HFFc6 (cell line): Measurements from ENCODE around the gene CHD2. TPM values are rescaled to one million over a fixed set of nuclear protein-coding genes. Genes with fewer than 3 reads are reported as not detected.

ENCODE experiments used
- DNase-seq: peaks from one replicate; pipeline ENCODE4 v3.0.0-alpha.2; 2018
- H3K27ac Mint-ChIP-seq: 2 replicates; pipeline ENCODE4 v1.8.0; 2020; ENCODE audit warnings: mild to moderate bottlenecking, mixed read lengths
- H3K27me3 Mint-ChIP-seq: 2 replicates; pipeline ENCODE4 v1.8.0; 2021; ENCODE audit warnings: mild to moderate bottlenecking, moderate library complexity, mixed read lengths; ENCODE audit not compliant: insufficient read depth
- H3K36me3 Mint-ChIP-seq: 2 replicates; pipeline ENCODE4 v1.8.0; 2021; ENCODE audit warnings: low read depth, mixed read lengths
- H3K4me1 Mint-ChIP-seq: 2 replicates; pipeline ENCODE4 v1.8.0; 2020; ENCODE audit warnings: low read depth, mixed read lengths
- H3K4me3 Mint-ChIP-seq: 2 replicates; pipeline ENCODE4 v1.8.0; 2020; ENCODE audit warnings: mild to moderate bottlenecking, moderate library complexity, mixed read lengths
- H3K9me3 Mint-ChIP-seq: 2 replicates; pipeline ENCODE4 v1.8.0; 2020; ENCODE audit warnings: mild to moderate bottlenecking, mixed read lengths
- total RNA-seq, 6 experiments: library from RNA; stranded (reverse); fragmentation: NEBNext Ultra II Directional; extraction: Animal tissue kit (Norgen Biotek cat#: 25700); gene quantifications; 2 replicates in 1 of 6; 3 replicates in 5 of 6; pipeline ENCODE4 v1.2.3, GENCODE V29; 2021
- TF ChIP-seq, protein P1 (sequence below): fragments of 200-600 bp; sonication (generic); IDR thresholded peaks from 2 replicates; pipeline ENCODE4 v1.5.0; 2021; ENCODE audit warnings: antibody characterized with exemption, mild to moderate bottlenecking

CHD2 gene
- total RNA-seq, 6 experiments from 2014 or later = 47.5 to 65.3 (median 57.2) TPM

DNA sequence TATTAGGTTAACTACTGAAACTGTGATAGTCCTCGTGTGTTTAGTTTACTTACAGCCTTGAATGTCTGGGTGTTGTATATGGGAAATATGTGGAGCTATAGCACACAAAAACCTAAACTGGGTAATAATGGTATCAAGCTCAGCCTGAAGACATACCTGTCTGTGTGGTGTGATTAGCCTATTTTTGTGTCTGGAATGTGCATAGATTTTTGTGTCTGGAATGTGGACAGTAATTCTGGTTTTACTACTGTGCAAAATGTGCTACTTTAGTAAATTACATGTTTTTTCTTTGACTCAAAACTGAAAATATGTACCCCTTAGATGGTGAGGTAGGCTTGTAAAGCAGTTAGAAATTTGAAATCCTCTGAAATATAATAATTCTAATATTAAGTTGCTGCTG lies 43.5 kb downstream of the CHD2 start:
- Mint-ChIP-seq H3K4me1 (peaks cover 41% of the 10 kb centered on the region), H3K27me3 (peaks cover 2% of the 10 kb centered on the region), H3K36me3 (peaks cover 77% of the 10 kb centered on the region), H3K9me3 (peaks cover 23% of the 10 kb centered on the region), H3K27ac (no peak overlapping the region), H3K4me3 (no peak overlapping the region)
- TF ChIP-seq, protein P1, sequence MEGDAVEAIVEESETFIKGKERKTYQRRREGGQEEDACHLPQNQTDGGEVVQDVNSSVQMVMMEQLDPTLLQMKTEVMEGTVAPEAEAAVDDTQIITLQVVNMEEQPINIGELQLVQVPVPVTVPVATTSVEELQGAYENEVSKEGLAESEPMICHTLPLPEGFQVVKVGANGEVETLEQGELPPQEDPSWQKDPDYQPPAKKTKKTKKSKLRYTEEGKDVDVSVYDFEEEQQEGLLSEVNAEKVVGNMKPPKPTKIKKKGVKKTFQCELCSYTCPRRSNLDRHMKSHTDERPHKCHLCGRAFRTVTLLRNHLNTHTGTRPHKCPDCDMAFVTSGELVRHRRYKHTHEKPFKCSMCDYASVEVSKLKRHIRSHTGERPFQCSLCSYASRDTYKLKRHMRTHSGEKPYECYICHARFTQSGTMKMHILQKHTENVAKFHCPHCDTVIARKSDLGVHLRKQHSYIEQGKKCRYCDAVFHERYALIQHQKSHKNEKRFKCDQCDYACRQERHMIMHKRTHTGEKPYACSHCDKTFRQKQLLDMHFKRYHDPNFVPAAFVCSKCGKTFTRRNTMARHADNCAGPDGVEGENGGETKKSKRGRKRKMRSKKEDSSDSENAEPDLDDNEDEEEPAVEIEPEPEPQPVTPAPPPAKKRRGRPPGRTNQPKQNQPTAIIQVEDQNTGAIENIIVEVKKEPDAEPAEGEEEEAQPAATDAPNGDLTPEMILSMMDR = no peak
- no peak for DNase-seq

DNA sequence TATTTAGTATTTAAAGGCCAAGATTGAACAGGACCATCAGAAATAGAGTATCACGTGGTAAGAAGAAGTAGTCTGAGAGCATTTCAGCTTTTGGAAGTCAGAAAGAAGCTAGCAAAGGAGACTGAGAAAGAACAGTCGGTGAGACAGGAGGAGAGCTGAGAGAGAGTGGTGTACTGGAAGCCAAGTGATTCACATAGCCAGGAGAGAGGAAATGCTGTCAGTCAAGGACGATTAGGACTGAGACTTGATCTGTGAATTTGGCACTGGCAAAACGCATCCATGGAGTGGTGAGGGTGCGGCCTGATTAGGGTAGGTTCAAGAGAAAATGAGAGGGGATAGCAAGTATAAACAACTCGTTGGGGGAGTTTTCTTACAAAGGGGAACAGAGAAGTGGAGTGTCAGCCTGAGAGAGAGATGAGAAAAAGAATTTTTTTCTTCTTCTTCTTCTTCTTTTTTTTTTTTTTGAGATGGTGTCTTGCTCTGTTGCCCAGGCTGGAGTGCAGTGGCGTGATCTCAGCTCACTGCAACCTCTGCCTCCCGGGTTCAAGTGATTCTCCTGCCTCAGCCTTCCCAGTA lies 44.9 kb downstream of the CHD2 start:
- peak overlapping the region; percentile 27; the same call in 1 of the 2 replicates for H3K27ac Mint-ChIP-seq

DNA sequence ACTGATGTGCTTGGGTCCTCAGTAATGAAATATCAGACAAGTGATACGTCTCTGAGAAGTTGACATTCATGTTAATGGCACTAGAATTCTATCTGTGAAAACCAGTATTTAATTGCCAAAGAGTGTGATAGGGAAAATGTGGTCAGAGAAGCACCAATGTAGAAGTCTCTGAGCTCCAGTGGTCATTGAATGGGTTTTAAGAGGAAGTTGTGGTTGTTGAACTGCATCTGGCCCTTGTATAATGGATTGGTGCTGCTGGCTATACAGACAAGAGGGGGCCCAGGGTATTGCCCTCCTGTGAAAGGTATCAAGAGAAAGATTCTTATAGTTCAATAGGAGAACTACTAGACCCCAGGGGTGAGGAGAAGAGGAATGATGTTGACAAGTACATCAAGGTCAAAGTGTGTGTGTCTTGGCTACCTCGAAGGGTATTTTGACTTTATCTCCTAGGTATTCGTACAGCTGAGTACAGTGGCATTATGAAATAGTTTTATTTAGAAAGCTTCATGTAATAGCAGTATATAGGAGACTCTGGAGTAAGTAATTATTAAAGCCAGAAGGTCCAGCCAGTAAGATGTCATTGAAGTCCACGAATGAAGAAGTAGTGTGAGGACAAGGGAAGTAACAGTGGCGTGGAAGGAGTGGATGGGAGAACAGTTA lies 47.1 kb downstream of the CHD2 start:
- peaks cover 38% of the 10 kb centered on the region for H3K9me3 Mint-ChIP-seq
- no peak overlapping the region for H3K27ac Mint-ChIP-seq
- peaks cover 89% of the 10 kb centered on the region for H3K36me3 Mint-ChIP-seq
- no peak overlapping the region for H3K4me3 Mint-ChIP-seq
- TF ChIP-seq, protein P1 = no peak
- DNase-seq = no peak
- peaks cover 28% of the 10 kb centered on the region for H3K4me1 Mint-ChIP-seq
- H3K27me3 Mint-ChIP-seq = peaks cover 2% of the 10 kb centered on the region

More for the DNA sequence above, 44.9 kb downstream of the CHD2 start:
- peaks cover 34% of the 10 kb centered on the region for H3K4me1 Mint-ChIP-seq
- peaks cover 37% of the 10 kb centered on the region for H3K9me3 Mint-ChIP-seq
- no peak for DNase-seq
- TF ChIP-seq, protein P1 = no peak
- peaks cover 81% of the 10 kb centered on the region for H3K36me3 Mint-ChIP-seq
- H3K27me3 Mint-ChIP-seq = peaks cover 2% of the 10 kb centered on the region
- H3K4me3 Mint-ChIP-seq = peak overlapping the region; percentile 5

DNA sequence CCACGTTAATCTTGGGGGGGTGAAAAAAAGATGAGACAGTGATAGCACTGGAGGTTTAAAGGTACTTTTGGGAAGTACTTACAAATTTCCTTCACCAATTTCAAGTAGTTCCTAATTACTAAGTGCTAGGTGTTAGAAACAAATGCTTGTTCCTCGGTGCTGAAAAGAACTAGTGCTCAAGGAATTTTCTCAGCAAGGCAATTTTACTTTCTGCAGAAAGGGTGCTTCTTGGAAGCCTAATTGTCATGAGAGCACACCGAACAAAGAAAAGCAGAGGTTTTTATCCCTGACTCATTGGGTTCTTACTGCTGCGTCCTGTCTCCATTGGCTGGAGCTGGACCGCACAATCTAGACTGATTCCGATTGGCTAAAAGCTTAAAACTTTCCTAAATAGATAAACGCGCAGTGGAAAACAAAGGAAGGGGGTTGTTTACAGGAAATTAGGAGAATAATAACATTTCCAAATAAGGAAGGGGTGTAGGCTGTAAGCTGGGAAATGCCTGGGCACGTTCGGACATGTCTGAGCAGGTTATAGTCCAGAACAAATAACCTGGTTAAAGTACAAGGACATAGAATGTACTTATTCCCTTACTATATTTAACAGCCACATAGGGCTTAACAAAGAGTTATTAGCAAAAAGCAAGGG lies 49.6 kb downstream of the CHD2 start:
- Mint-ChIP-seq H3K27ac (peak overlapping the region; percentile 42; the same call in 1 of the 2 replicates), H3K4me3 (no peak overlapping the region), H3K27me3 (peaks cover 2% of the 10 kb centered on the region), H3K36me3 (peaks cover 74% of the 10 kb centered on the region), H3K4me1 (peaks cover 5% of the 10 kb centered on the region; the same call in 1 of the 2 replicates), H3K9me3 (peaks cover 37% of the 10 kb centered on the region)
- no peak for DNase-seq
- TF ChIP-seq, protein P1 = no peak

DNA sequence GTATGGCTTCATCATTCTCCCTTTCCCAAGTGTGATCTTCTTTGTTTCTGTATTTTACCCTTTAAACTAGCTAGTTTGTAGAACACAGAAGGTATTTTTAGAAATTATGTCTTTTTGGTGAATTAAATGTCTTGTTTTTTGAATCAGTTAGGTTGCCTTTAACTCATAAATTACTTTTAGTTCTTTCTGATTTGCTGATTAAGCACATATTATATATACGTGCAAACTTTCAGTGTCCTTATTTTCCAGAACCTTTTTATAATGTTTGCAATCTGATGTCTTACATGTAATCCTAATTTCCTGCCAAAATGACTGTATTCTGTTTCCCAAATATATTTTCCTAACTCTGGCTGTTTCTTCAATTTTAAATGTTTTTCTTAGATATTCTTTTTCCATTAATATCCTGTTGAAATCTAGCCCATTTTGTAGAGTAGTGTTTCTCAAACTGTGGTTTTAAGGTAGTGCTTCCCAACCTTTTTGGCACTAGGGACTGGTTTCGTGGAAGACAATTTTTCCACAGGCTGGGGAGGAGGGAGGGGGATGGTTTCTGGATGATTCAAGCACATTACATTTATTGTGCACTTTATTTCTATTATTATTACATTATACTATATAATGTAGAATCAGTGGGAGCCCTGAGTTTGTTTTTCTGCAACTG lies 51.8 kb downstream of the CHD2 start:
- Mint-ChIP-seq H3K36me3 (peaks cover 70% of the 10 kb centered on the region), H3K4me1 (peaks cover under 1% of the 10 kb centered on the region; the same call in 1 of the 2 replicates), H3K27ac (no peak overlapping the region), H3K4me3 (no peak overlapping the region), H3K9me3 (peaks cover 32% of the 10 kb centered on the region), H3K27me3 (peaks cover 2% of the 10 kb centered on the region)
- no peak for DNase-seq
- TF ChIP-seq, protein P1 = no peak
